Breast epithelium (tissue), 4 donors: Measurements from ENCODE around the gene NCEH1. TPM values are rescaled to one million over a fixed set of nuclear protein-coding genes. Genes with fewer than 3 reads are reported as not detected.
"Not testable (repeated sequence)": the region's sequence is repeated elsewhere in the genome, so short reads cannot be mapped to it uniquely, and the experiment has no call there.

ENCODE experiments used
- DNase-seq, 2 donors: peaks; one replicate each; pipeline ENCODE4 v3.0.0-alpha.2; 2019; ENCODE audit warnings: low spot score in 2 of 2
- H3K27ac ChIP-seq, 2 donors: fragments of 200-600 bp; sonication (generic) in 1 of 2; one replicate each; pipeline ENCODE4 v1.5.1; 2016 to 2019; ENCODE audit warnings: mild to moderate bottlenecking in 1 of 2
- H3K27me3 ChIP-seq, 2 donors: fragments of 200-600 bp; sonication (generic) in 1 of 2; one replicate each; pipeline versions ENCODE4 v1.5.1 to v1.6.0; 2017 to 2019; ENCODE audit warnings: control low read depth in 1 of 2, mild to moderate bottlenecking in 1 of 2
- H3K36me3 ChIP-seq: fragments of 200-600 bp; one replicate; pipeline ENCODE4 v1.5.1; 2019
- H3K4me1 ChIP-seq, 2 donors: fragments of 200-600 bp; sonication (generic); one replicate each; pipeline ENCODE4 v1.5.1; 2016 to 2019; ENCODE audit warnings: control low read depth in 1 of 2
- H3K4me3 ChIP-seq, 3 donors: fragments of 200-600 bp; sonication (generic); 1 replicate in 2 of 3; 2 replicates in 1 of 3; pipeline ENCODE4 v1.5.1; 2016 to 2019; ENCODE audit warnings: mild to moderate bottlenecking in 3 of 3, moderate library complexity in 2 of 3
- H3K9me3 ChIP-seq, 2 donors: fragments of 200-600 bp; sonication (generic) in 1 of 2; one replicate each; pipeline ENCODE4 v1.5.1; 2016 to 2019; ENCODE audit warnings: control low read depth in 1 of 2
- CTCF ChIP-seq, 3 donors: fragments of 450-650 bp; IDR thresholded peaks; one replicate each; pipeline ENCODE4 v1.5.1; 2016 to 2017; ENCODE audit warnings: antibody characterized with exemption in 3 of 3, mild to moderate bottlenecking in 3 of 3, moderate library complexity in 3 of 3
- POLR2A ChIP-seq: fragments of 450-650 bp; IDR thresholded peaks from one replicate; pipeline ENCODE4 v1.6.1; 2016; ENCODE audit warnings: antibody characterized with exemption, mild to moderate bottlenecking, moderate library complexity
- POLR2AphosphoS5 ChIP-seq, 3 donors: sonication (generic); formaldehyde crosslinking; IDR thresholded peaks; one replicate each; pipeline ENCODE4 v1.6.1; 2017; ENCODE audit warnings: antibody characterized with exemption in 3 of 3
- intact Hi-C: fragments of 100-400 bp; cut with DNase I; formaldehyde crosslinking; loops from one replicate; pipeline ENCODE4 v1.15.1; 2023; ENCODE audit warnings: low total_unique reads
- total RNA-seq, 3 donors: library from RNA; depleted of rRNA; stranded (reverse); fragments of >200 nt; gene quantifications; one replicate each; pipeline ENCODE4 v1.1.0, GENCODE V29; 2016

Gene NCEH1
- total RNA-seq, 3 donors from 2014 or later, result 8.5 to 23.9 (median 10.4) TPM

- Histone ChIP-seq H3K27me3 (no peaks in the 10 kb centered on the region), H3K4me3 (no peak overlapping the region), H3K9me3 (no peaks in the 10 kb centered on the region), H3K27ac (no peak overlapping the region), H3K4me1 (no peaks in the 10 kb centered on the region), H3K36me3 (no peaks in the 10 kb centered on the region)
- intact Hi-C loops, result no loop called here
- TF ChIP-seq CTCF (IDR thresholded peaks at IDR 0.05), result no peak
- TF ChIP-seq POLR2AphosphoS5 (IDR thresholded peaks at IDR 0.05), result no peak
- no peak for TF ChIP-seq POLR2A
- no peak for DNase-seq
Observed at GRCh38 chr3:172707030-172707429, 3.8 kb downstream of the NCEH1 start.

GRCh38 chr3:172705170-172705569 is 5.7 kb downstream of the NCEH1 start:
- DNase-seq, result no peak
- H3K27ac ChIP-seq, result no peak overlapping the region
- no peaks in the 10 kb centered on the region for H3K4me1 ChIP-seq
- no peaks in the 10 kb centered on the region for H3K9me3 ChIP-seq
- no peaks in the 10 kb centered on the region for H3K27me3 ChIP-seq
- no peaks in the 10 kb centered on the region for H3K36me3 ChIP-seq
- intact Hi-C loops, result no loop called here
- H3K4me3 ChIP-seq, result no peak overlapping the region
- no peak for TF ChIP-seq POLR2AphosphoS5 (IDR thresholded peaks at IDR 0.05)
- TF ChIP-seq POLR2A, result no peak
- no peak for TF ChIP-seq CTCF (IDR thresholded peaks at IDR 0.05)

DNA sequence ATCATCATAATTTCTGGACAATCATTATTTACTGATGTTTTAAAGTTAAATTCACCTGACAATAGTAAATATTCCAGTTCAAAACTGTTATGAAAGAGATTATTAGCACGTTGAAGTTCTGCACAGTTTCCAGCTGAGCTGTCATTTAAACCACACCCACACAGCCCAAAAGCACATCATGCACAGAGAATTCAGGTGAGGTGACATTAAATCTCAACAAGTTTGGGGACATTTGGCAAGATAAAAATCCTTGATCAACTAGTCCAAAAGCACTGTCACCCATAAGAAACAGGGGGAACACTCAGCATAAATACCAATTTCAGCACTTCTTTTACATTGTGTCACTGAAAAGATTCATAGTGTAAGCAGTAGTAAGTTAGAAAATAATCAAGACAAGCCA is 6.9 kb downstream of the NCEH1 start:
- Histone ChIP-seq H3K36me3 (no peaks in the 10 kb centered on the region), H3K4me1 (no peaks in the 10 kb centered on the region), H3K9me3 (no peaks in the 10 kb centered on the region), H3K27ac (no peak overlapping the region), H3K4me3 (no peak overlapping the region), H3K27me3 (no peaks in the 10 kb centered on the region)
- no peak for DNase-seq
- TF ChIP-seq CTCF (IDR thresholded peaks at IDR 0.05) (no peak), POLR2AphosphoS5 (IDR thresholded peaks at IDR 0.05) (no peak), POLR2A (no peak)
- intact Hi-C loops, result no loop called here

DNA sequence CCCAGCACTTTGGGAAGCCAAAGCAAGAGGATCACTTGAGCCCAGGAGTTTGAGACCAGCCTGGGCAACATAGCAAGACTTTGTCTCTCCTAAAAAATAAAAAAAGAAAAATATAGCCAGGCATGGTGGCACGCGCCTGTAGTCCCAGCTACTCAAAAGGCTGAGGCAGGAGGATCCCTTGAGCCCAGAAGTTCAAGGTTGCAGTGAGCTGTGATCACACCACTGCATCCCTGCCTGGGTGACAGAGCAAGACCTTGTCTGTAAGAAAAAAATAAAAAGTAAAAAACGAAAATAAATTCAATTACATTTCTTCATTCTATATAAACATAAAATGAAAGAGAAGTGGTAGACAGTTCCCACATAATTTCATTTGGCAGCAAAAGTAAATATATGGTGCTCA is 8.1 kb downstream of the NCEH1 start:
- H3K27me3 ChIP-seq, intact Hi-C loops, H3K9me3 ChIP-seq, H3K4me3 ChIP-seq, H3K36me3 ChIP-seq, H3K4me1 ChIP-seq, H3K27ac ChIP-seq, DNase-seq: not testable (repeated sequence)

DNA sequence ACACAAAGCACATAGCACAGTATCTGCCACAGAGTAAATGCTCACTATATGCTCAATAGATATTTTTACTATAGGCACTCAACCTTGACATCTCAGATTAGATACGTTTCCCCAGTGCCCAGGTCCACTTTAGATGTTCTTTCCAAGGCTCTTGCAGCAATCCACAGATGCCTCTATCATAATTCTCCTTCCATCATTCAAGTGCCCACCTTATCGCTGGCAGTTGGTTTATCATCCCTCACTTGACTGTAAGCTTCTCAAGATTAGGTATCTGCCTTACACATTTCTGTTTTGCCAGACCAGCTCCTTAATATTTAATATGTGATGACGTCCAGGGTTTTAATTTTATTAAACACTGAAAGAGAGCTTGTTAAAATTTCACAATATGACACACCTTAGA is 8.6 kb downstream of the NCEH1 start:
- no peak for DNase-seq
- H3K27me3 ChIP-seq, result no peaks in the 10 kb centered on the region
- TF ChIP-seq CTCF (IDR thresholded peaks at IDR 0.05) (no peak), POLR2AphosphoS5 (IDR thresholded peaks at IDR 0.05) (no peak), POLR2A (no peak)
- no peak overlapping the region for H3K27ac ChIP-seq
- no peak overlapping the region for H3K4me3 ChIP-seq
- no peaks in the 10 kb centered on the region for H3K36me3 ChIP-seq
- no peaks in the 10 kb centered on the region for H3K4me1 ChIP-seq
- intact Hi-C loops, result no loop called here
- H3K9me3 ChIP-seq, result no peaks in the 10 kb centered on the region

GRCh38 chr3:172701751-172702150 is 9.1 kb downstream of the NCEH1 start:
- no peak for DNase-seq
- Histone ChIP-seq H3K36me3 (no peaks in the 10 kb centered on the region), H3K9me3 (no peaks in the 10 kb centered on the region), H3K4me1 (peaks cover 0 to 1% of the 10 kb centered on the region in 2 donors), H3K4me3 (no peak overlapping the region), H3K27ac (no peak overlapping the region), H3K27me3 (no peaks in the 10 kb centered on the region)
- intact Hi-C loops, result no loop called here
- no peak for TF ChIP-seq POLR2AphosphoS5 (IDR thresholded peaks at IDR 0.05)
- no peak for TF ChIP-seq POLR2A
- no peak for TF ChIP-seq CTCF (IDR thresholded peaks at IDR 0.05)
